SK-N-SH treated with all-trans-retinoic acid at 6 μM for 48 hours (cell line): Measurements from ENCODE around the gene CD300LB.

Experiments
- ATAC-seq: fragments of 200-7000 bp; cut with Tn5 transposase; 3 replicates; pipeline ENCODE4 v1.9.1; 2020; ENCODE audit warnings: mild to moderate bottlenecking, moderate library complexity
- ARNTL ChIP-seq: fragments of 450-650 bp; formaldehyde crosslinking; IDR thresholded peaks from 2 replicates; pipeline ENCODE4 v1.5.0; 2020; ENCODE audit warnings: low read depth, mild to moderate bottlenecking, moderate library complexity, borderline replicate concordance
- BACH2 ChIP-seq: fragments of 250-450 bp; sonication (Bioruptor Pico); IDR thresholded peaks from 2 replicates; pipeline ENCODE4 v1.9.0; 2021; ENCODE audit warnings: mild to moderate bottlenecking, borderline replicate concordance
- CSDC2 ChIP-seq: fragments of 250-450 bp; sonication (Bioruptor Pico); IDR thresholded peaks from 2 replicates; pipeline ENCODE4 v1.5.0; 2020; ENCODE audit warnings: mild to moderate bottlenecking, moderate library complexity
- GLIS3 ChIP-seq: fragments of 250-450 bp; sonication (Bioruptor Pico); IDR thresholded peaks from 2 replicates; pipeline ENCODE4 v1.5.0; 2020; ENCODE audit warnings: mild to moderate bottlenecking, moderate library complexity
- ISL1 ChIP-seq: fragments of 250-450 bp; sonication (Bioruptor Pico); IDR thresholded peaks from 2 replicates; pipeline ENCODE4 v2.1.2; 2022; ENCODE audit warnings: mild to moderate bottlenecking, moderate library complexity
- OSR1 ChIP-seq: fragments of 250-450 bp; sonication (Bioruptor Pico); IDR thresholded peaks from 2 replicates; pipeline ENCODE4 v1.8.0; 2022; ENCODE audit warnings: moderate library complexity, mild to moderate bottlenecking, inconsistent platforms
- PPARA ChIP-seq: fragments of 250-450 bp; sonication (Bioruptor Pico); IDR thresholded peaks from 2 replicates; pipeline ENCODE4 v1.5.0; 2020; ENCODE audit warnings: mild to moderate bottlenecking, borderline replicate concordance
- RARB ChIP-seq: fragments of 250-450 bp; sonication (Bioruptor Pico); IDR thresholded peaks from 2 replicates; pipeline ENCODE4 v1.8.0; 2021; ENCODE audit warnings: mild to moderate bottlenecking, moderate library complexity
- SNAI2 ChIP-seq: fragments of 250-450 bp; sonication (Bioruptor Pico); IDR thresholded peaks from 2 replicates; pipeline ENCODE4 v1.5.0; 2020; ENCODE audit warnings: mild to moderate bottlenecking, moderate library complexity
- TCF4 ChIP-seq: fragments of 250-450 bp; sonication (Bioruptor Pico); IDR thresholded peaks from 2 replicates; pipeline ENCODE4 v1.8.0; 2021; ENCODE audit warnings: mild to moderate bottlenecking, moderate library complexity, borderline replicate concordance
- TOX ChIP-seq: fragments of 250-450 bp; sonication (Bioruptor Pico); IDR thresholded peaks from 2 replicates; pipeline ENCODE4 v1.8.0; 2021; ENCODE audit warnings: mild to moderate bottlenecking, moderate library complexity, borderline replicate concordance
- ZC3H10 ChIP-seq: fragments of 250-450 bp; sonication (Bioruptor Pico); IDR thresholded peaks from 2 replicates; pipeline ENCODE4 v1.5.1; 2021; ENCODE audit warnings: mild to moderate bottlenecking, moderate library complexity
- ZFP3 ChIP-seq: fragments of 250-450 bp; sonication (Bioruptor Pico); IDR thresholded peaks from 2 replicates; pipeline ENCODE4 v1.5.0; 2020; ENCODE audit warnings: mild to moderate bottlenecking, moderate library complexity
- ZFP30 ChIP-seq: fragments of 450-650 bp; formaldehyde crosslinking; IDR thresholded peaks from 2 replicates; pipeline ENCODE4 v1.5.0; 2022; ENCODE audit warnings: mild to moderate bottlenecking, moderate library complexity
- ZNF565 ChIP-seq: fragments of 450-650 bp; formaldehyde crosslinking; conservative IDR thresholded peaks from 2 replicates; pipeline ENCODE4 v1.5.0; 2020; ENCODE audit warnings: low read depth, mild to moderate bottlenecking, moderate library complexity
- ZNF70 ChIP-seq: fragments of 450-650 bp; formaldehyde crosslinking; IDR thresholded peaks from 2 replicates; pipeline ENCODE4 v1.5.0; 2020; ENCODE audit warnings: mild to moderate bottlenecking, moderate library complexity
- ZNF8 ChIP-seq: fragments of 450-650 bp; formaldehyde crosslinking; IDR thresholded peaks from 2 replicates; pipeline ENCODE4 v1.5.0; 2020; ENCODE audit warnings: mild to moderate bottlenecking, moderate library complexity
- TF ChIP-seq, protein P1 (sequence below): fragments of 250-450 bp; sonication (Bioruptor Pico); IDR thresholded peaks from 2 replicates; pipeline ENCODE4 v1.5.1; 2020; ENCODE audit warnings: low read depth, mild to moderate bottlenecking, moderate library complexity
- TF ChIP-seq, protein P2 (sequence below): fragments of 250-450 bp; sonication (Bioruptor Pico); IDR thresholded peaks from 2 replicates; pipeline ENCODE4 v1.8.0; 2021; ENCODE audit warnings: low read depth, mild to moderate bottlenecking, moderate library complexity, borderline replicate concordance
- TF ChIP-seq, protein P3 (sequence below): fragments of 250-450 bp; sonication (Bioruptor Pico); IDR thresholded peaks from 2 replicates; pipeline ENCODE4 v1.5.0; 2020; ENCODE audit warnings: mild to moderate bottlenecking, moderate library complexity
- TF ChIP-seq, protein P4 (sequence below): fragments of 250-450 bp; sonication (Bioruptor Pico); IDR thresholded peaks from 2 replicates; pipeline ENCODE4 v1.5.1; 2021; ENCODE audit warnings: mild to moderate bottlenecking, moderate library complexity

Gene CD300LB

DNA sequence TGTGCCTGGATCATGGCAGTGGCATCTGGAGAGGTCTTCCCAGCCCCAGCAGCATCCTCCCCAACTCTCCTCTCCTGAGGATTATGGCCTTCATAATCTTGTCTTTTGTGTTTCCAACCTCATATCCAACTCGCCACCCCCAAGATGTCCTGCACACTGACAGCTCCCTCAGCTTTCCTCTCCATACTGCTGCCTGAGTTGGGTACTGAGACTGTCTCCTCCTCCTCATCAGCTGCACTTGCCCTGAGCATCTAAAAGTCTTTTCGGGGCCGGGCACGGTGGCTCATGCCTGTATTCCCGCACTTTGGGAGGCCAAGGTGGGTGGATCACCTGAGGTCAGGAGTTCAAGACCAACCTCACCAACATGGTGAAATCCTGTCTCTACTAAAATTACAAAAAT lies 2.0 kb downstream of the CD300LB start:
- ATAC-seq, result no peak
- TF ChIP-seq GLIS3 (no peak), ZNF70 (no peak), ISL1 (CRISPR knock-in tag) (no peak), ZFP3 (CRISPR knock-in tag) (no peak), ZNF565 (CRISPR knock-in tag) (no peak), TCF4 (no peak), RARB (CRISPR knock-in tag) (no peak), ZNF8 (CRISPR knock-in tag) (no peak), OSR1 (no peak), ARNTL (CRISPR knock-in tag) (no peak), SNAI2 (CRISPR knock-in tag) (no peak)
- TF ChIP-seq, protein P1, sequence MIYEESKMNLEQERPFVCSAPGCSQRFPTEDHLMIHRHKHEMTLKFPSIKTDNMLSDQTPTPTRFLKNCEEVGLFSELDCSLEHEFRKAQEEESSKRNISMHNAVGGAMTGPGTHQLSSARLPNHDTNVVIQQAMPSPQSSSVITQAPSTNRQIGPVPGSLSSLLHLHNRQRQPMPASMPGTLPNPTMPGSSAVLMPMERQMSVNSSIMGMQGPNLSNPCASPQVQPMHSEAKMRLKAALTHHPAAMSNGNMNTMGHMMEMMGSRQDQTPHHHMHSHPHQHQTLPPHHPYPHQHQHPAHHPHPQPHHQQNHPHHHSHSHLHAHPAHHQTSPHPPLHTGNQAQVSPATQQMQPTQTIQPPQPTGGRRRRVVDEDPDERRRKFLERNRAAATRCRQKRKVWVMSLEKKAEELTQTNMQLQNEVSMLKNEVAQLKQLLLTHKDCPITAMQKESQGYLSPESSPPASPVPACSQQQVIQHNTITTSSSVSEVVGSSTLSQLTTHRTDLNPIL (CRISPR knock-in tag), result no peak
- TF ChIP-seq, protein P2, sequence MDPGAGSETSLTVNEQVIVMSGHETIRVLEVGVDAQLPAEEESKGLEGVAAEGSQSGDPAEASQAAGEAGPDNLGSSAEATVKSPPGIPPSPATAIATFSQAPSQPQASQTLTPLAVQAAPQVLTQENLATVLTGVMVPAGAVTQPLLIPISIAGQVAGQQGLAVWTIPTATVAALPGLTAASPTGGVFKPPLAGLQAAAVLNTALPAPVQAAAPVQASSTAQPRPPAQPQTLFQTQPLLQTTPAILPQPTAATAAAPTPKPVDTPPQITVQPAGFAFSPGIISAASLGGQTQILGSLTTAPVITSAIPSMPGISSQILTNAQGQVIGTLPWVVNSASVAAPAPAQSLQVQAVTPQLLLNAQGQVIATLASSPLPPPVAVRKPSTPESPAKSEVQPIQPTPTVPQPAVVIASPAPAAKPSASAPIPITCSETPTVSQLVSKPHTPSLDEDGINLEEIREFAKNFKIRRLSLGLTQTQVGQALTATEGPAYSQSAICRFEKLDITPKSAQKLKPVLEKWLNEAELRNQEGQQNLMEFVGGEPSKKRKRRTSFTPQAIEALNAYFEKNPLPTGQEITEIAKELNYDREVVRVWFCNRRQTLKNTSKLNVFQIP (CRISPR knock-in tag), result no peak

DNA sequence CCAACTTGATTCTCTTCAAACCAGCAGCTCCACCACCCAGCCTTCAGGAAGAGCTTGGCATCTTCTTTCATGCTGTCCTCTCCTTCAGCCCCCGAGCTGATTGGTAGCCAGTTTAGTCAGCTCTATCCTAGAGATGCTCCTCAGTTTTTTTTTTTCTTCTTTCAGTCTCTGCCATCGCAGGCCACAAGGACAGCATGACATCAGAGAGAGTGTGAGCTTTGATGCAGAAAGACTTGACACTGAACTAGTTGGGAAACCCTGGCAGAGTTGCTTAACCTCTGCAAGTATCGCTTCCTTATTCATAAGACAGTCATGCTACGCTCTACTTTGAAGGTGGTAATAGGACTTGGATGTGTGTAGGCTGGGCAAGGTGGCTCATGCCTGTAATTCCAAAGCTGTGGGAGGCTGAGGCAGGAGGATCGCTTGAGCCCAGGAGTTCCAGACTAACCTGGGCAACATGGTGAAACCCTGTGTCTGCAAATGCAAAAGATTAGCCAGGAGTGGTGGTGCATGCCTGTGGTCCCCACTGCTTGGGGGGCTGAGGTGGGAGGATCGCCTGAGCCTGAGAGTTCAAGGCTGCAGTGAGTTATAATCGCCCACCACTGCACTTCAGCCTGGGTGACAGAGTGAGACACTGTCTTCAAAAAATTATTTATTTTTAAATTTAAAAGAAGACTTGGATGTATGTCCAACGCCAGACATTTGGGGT lies 2.6 kb downstream of the CD300LB start:
- no peak for ATAC-seq
- TF ChIP-seq ZFP3 (CRISPR knock-in tag), result no peak
- TF ChIP-seq, protein P3, sequence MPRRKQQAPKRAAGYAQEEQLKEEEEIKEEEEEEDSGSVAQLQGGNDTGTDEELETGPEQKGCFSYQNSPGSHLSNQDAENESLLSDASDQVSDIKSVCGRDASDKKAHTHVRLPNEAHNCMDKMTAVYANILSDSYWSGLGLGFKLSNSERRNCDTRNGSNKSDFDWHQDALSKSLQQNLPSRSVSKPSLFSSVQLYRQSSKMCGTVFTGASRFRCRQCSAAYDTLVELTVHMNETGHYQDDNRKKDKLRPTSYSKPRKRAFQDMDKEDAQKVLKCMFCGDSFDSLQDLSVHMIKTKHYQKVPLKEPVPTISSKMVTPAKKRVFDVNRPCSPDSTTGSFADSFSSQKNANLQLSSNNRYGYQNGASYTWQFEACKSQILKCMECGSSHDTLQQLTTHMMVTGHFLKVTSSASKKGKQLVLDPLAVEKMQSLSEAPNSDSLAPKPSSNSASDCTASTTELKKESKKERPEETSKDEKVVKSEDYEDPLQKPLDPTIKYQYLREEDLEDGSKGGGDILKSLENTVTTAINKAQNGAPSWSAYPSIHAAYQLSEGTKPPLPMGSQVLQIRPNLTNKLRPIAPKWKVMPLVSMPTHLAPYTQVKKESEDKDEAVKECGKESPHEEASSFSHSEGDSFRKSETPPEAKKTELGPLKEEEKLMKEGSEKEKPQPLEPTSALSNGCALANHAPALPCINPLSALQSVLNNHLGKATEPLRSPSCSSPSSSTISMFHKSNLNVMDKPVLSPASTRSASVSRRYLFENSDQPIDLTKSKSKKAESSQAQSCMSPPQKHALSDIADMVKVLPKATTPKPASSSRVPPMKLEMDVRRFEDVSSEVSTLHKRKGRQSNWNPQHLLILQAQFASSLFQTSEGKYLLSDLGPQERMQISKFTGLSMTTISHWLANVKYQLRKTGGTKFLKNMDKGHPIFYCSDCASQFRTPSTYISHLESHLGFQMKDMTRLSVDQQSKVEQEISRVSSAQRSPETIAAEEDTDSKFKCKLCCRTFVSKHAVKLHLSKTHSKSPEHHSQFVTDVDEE (CRISPR knock-in tag), result no peak
- TF ChIP-seq, protein P4, sequence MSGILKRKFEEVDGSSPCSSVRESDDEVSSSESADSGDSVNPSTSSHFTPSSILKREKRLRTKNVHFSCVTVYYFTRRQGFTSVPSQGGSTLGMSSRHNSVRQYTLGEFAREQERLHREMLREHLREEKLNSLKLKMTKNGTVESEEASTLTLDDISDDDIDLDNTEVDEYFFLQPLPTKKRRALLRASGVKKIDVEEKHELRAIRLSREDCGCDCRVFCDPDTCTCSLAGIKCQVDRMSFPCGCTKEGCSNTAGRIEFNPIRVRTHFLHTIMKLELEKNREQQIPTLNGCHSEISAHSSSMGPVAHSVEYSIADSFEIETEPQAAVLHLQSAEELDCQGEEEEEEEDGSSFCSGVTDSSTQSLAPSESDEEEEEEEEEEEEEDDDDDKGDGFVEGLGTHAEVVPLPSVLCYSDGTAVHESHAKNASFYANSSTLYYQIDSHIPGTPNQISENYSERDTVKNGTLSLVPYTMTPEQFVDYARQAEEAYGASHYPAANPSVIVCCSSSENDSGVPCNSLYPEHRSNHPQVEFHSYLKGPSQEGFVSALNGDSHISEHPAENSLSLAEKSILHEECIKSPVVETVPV (CRISPR knock-in tag), result no peak
- no peak for TF ChIP-seq CSDC2 (CRISPR knock-in tag)
- TF ChIP-seq, protein P2 (CRISPR knock-in tag), result no peak
- TF ChIP-seq PPARA (CRISPR knock-in tag), result no peak
- no peak for TF ChIP-seq ZNF565 (CRISPR knock-in tag)
- no peak for TF ChIP-seq GLIS3
- TF ChIP-seq OSR1, result no peak
- no peak for TF ChIP-seq ZNF8 (CRISPR knock-in tag)
- TF ChIP-seq ARNTL (CRISPR knock-in tag), result no peak
- TF ChIP-seq TOX (CRISPR knock-in tag), result no peak
- TF ChIP-seq ZC3H10 (CRISPR knock-in tag), result no peak
- no peak for TF ChIP-seq ZFP30
- TF ChIP-seq ZNF70, result no peak
- no peak for TF ChIP-seq BACH2 (CRISPR knock-in tag)
- TF ChIP-seq ISL1 (CRISPR knock-in tag), result no peak

DNA sequence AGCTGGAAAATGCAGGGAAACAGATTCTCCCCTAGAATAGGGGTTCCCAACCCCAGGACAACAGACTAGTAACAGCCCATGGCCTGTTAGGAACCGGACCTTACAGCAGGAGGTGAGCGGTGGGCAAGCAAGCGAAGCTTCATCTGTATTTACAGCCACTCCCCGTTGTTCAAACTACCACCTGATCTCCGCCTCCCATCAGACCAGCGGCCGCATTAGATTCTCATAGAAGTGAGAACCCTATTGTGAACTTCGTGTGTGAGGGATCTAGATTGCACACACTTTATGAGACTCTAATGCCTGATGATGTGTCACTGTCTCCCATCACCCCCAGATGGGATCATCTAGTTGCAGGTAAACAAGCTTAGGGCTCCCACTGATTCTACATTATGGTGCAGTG lies 3.5 kb downstream of the CD300LB start:
- no peak for ATAC-seq

More for the DNA sequence above, 3.5 kb downstream of the CD300LB start:
- TF ChIP-seq ZNF70, result no peak
- no peak for TF ChIP-seq ZFP30
- TF ChIP-seq ARNTL (CRISPR knock-in tag), result no peak
- TF ChIP-seq BACH2 (CRISPR knock-in tag), result no peak
- TF ChIP-seq OSR1, result no peak
- no peak for TF ChIP-seq TOX (CRISPR knock-in tag)
- TF ChIP-seq ZNF8 (CRISPR knock-in tag), result no peak
- no peak for TF ChIP-seq GLIS3
- TF ChIP-seq ISL1 (CRISPR knock-in tag), result no peak
- TF ChIP-seq, protein P2 (CRISPR knock-in tag), result no peak
